ENCODE results near the gene KCNJ11.

DNA sequence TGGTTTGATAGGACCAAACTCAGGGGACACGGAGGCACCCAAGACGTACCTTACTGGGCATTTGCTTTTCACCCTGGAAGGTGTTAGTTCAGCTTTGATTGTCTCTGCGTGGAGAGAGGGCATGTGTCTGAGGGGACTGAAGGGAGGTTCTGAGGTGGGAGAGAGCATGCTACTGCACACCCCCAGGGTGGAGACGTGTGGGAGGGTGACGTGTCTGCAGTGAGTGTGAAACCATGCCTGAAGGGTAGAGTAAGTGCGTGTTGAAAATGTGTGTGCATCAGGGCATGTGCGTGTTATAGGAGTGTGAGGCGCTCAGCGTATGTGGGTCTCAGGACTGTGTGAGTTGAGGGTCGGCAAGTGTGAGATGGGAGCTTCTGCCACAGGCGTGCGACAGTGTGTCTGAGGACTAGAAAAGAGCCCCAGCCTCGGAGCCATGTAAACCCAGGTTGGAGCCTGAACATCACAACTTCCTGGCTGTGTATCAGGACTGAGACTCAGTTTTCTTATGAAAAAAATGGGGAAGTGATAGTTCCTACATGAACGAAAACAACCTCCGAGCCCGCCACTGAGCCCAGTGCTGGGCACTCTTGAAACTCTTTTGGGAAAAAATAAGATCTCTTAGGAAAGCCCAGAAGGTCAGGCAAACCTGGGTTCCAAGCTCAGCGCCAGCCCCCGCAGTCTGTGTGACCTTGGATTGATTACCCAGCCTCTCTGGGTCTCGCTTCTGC, 11.8 kb upstream of the KCNJ11 start:
- TF ChIP-seq POLR2A (IDR thresholded peaks at IDR 0.05; ENCODE audit: low read depth, low read length) = no peak
- TF ChIP-seq TAF1 (IDR thresholded peaks at IDR 0.05; ENCODE audit: borderline replicate concordance, low read depth, low read length) = no peak

Measured in GM12892 (cell line).